Tibial artery (tissue), 4 donors: ENCODE measurements around the gene PGAP1.

Experiments
- DNase-seq, 2 donors: peaks; one replicate each; pipeline ENCODE4 v3.0.0-alpha.2; 2019
- H3K27ac ChIP-seq, 2 donors: fragments of 200-600 bp; sonication (generic) in 1 of 2; 1 replicate in 1 of 2; 2 replicates in 1 of 2; pipeline ENCODE4 v1.5.1; 2018 to 2019; ENCODE audit warnings: mild to moderate bottlenecking in 1 of 2
- H3K27me3 ChIP-seq, 2 donors: fragments of 200-600 bp; sonication (generic) in 1 of 2; one replicate each; pipeline versions ENCODE4 v1.5.1 to v1.6.0; 2016 to 2019
- H3K36me3 ChIP-seq, 3 donors: fragments of 200-600 bp; sonication (generic) in 2 of 3; one replicate each; pipeline ENCODE4 v1.5.1; 2016 to 2019; ENCODE audit warnings: mild to moderate bottlenecking in 2 of 3
- H3K4me1 ChIP-seq, 4 donors: fragments of 200-600 bp; sonication (generic) in 2 of 4; 1 replicate in 3 of 4; 2 replicates in 1 of 4; pipeline ENCODE4 v1.5.1; 2016 to 2019
- H3K4me3 ChIP-seq, 2 donors: fragments of 200-600 bp; sonication (generic) in 1 of 2; 1 replicate in 1 of 2; 2 replicates in 1 of 2; pipeline ENCODE4 v1.5.1; 2018 to 2019; ENCODE audit warnings: mild to moderate bottlenecking in 2 of 2
- H3K9me3 ChIP-seq, 3 donors: fragments of 200-600 bp; sonication (generic) in 1 of 3; one replicate each; pipeline ENCODE4 v1.5.1; 2016 to 2019
- intact Hi-C: fragments of 100-400 bp; cut with DNase I; formaldehyde crosslinking; loops from one replicate; pipeline ENCODE4 v1.15.0; 2023; ENCODE audit warnings: low total_unique reads
- TF ChIP-seq, protein P1 (sequence below), 2 experiments: fragments of 200-600 bp in 1 of 2; fragments of 450-650 bp in 1 of 2; IDR thresholded peaks; one replicate each; pipeline ENCODE4 v1.5.1; 2017 to 2019; ENCODE audit warnings: antibody characterized with exemption in 2 of 2, mild to moderate bottlenecking in 1 of 2, moderate library complexity in 1 of 2

PGAP1 gene

DNA sequence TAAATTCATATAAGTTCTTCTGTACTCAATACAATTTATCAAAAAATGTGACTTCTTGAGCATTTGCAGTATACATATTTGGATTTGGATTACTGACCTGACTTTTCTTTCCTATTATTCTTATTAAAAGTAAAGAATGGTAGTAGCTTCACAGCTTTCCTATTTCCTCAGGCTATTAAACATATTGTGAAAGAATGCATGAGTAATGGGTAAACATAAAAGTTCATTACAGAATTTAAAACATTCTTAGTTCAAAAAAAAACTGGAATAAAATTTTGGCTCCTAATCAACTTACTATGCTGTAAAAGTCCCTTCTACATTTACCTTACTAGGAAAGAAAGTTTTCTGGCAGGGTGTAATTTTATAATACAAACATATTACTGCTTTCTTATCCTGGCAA is 90.1 kb downstream of the PGAP1 start:
- Histone ChIP-seq H3K27ac (no peak overlapping the region), H3K27me3 (no peaks in the 10 kb centered on the region), H3K4me1 (no peaks in the 10 kb centered on the region), H3K4me3 (no peak overlapping the region), H3K36me3 (peaks cover 13 to 23% (median 17%) of the 10 kb centered on the region in 3 donors), H3K9me3 (no peaks in the 10 kb centered on the region)
- intact Hi-C loops, result no loop called here
- TF ChIP-seq, protein P1, sequence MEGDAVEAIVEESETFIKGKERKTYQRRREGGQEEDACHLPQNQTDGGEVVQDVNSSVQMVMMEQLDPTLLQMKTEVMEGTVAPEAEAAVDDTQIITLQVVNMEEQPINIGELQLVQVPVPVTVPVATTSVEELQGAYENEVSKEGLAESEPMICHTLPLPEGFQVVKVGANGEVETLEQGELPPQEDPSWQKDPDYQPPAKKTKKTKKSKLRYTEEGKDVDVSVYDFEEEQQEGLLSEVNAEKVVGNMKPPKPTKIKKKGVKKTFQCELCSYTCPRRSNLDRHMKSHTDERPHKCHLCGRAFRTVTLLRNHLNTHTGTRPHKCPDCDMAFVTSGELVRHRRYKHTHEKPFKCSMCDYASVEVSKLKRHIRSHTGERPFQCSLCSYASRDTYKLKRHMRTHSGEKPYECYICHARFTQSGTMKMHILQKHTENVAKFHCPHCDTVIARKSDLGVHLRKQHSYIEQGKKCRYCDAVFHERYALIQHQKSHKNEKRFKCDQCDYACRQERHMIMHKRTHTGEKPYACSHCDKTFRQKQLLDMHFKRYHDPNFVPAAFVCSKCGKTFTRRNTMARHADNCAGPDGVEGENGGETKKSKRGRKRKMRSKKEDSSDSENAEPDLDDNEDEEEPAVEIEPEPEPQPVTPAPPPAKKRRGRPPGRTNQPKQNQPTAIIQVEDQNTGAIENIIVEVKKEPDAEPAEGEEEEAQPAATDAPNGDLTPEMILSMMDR (IDR thresholded peaks at IDR 0.05), result no peak
- DNase-seq, result no peak

DNA sequence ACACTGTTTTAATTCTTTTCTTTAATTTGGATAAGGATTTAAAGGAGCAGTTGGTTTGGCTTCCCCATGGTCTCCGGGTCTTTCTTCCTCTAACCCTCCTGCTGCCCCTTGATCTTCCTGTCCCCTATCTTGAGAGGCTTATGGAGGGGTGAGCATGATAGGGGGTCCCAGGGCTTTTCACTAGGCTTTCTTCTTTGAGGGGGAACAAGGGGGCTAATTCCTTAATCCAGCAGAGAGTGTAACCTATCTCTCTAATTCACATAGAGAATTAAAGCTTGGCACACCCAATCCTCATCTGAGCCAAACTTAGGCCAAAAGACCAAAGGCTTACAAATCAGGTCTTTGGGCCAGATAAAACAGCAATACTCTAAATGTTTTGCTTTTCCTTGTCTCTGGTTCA is 95.8 kb downstream of the PGAP1 start:
- no peak for DNase-seq
- intact Hi-C loops, result no loop called here
- H3K4me1 ChIP-seq, result no peaks in the 10 kb centered on the region
- H3K4me3 ChIP-seq, result no peak overlapping the region
- H3K9me3 ChIP-seq, result no peaks in the 10 kb centered on the region
- H3K36me3 ChIP-seq, result no peaks in the 10 kb centered on the region
- TF ChIP-seq, protein P1 (IDR thresholded peaks at IDR 0.05), result no peak
- H3K27ac ChIP-seq, result no peak overlapping the region
- no peaks in the 10 kb centered on the region for H3K27me3 ChIP-seq

DNA sequence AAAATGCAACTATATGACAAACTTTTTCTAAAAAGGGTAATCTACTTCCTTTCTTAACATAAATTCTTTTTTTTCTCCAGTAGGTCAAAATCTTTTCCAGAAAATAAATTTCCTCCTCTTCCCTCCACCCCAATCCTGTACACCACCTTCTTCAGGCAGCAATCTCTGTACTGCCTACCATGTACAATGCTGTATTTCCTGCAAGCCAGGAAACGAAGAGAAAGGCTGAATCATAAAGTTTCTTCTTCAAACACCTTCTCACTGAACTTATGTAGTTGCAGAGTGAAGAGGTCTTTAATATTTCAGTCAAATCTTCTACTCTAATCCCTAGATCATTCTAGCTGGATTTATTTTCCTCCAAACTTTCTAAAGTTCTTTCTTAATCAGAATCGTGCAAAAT is 99.2 kb downstream of the PGAP1 start:
- H3K9me3 ChIP-seq, result no peaks in the 10 kb centered on the region
- H3K36me3 ChIP-seq, result no peaks in the 10 kb centered on the region
- no peak overlapping the region for H3K27ac ChIP-seq
- intact Hi-C loops, result loop anchor here (5.0 kb wide), 1 partner anchor 1505 kb away; no protein-coding TSS in a partner anchor
- no peak overlapping the region for H3K4me3 ChIP-seq
- TF ChIP-seq, protein P1 (IDR thresholded peaks at IDR 0.05), result no peak
- no peak for DNase-seq
- no peaks in the 10 kb centered on the region for H3K27me3 ChIP-seq
- H3K4me1 ChIP-seq, result no peaks in the 10 kb centered on the region

DNA sequence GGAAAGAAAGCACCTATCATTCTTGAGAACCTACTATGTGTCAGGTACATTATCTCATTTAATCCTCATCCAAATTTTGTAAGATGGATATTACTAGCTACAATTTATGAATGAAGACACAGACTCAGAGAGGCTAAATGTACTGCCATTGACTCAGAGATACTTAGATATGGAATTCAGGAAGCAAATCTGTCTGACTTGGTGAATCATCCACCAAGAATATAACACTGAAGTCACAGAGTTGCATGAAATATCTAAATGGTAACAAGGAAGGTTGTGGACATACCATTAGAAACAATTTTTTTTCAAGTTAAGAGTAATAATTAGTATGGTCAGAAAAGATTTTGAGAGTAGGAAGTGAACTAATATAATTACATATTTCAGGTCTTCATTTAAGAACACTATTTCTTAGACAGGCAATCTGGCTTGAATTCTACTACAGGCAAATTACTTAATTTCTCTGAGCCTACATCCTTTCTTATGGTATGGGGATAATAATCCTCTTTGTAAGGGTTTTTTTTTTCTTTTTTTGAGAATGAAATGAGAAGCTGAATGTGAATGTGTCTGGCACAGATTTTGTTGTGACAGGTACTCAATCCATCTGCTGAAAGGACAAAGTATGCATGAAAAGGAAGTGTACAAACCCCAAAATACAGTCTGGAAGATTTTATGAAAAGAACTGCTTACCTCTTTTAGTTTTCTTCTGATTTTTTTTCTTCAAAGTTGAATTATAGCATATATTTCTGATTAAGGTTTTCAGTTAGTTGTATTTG is 102.6 kb downstream of the PGAP1 start:
- H3K4me3 ChIP-seq, result no peak overlapping the region
- intact Hi-C loops, result no loop called here
- H3K27ac ChIP-seq, result no peak overlapping the region
- TF ChIP-seq, protein P1 (IDR thresholded peaks at IDR 0.05), result no peak
- no peaks in the 10 kb centered on the region for H3K27me3 ChIP-seq
- H3K9me3 ChIP-seq, result peaks cover 0 to 5% (median 2%) of the 10 kb centered on the region in 3 donors
- DNase-seq, result no peak
- no peaks in the 10 kb centered on the region for H3K36me3 ChIP-seq
- no peaks in the 10 kb centered on the region for H3K4me1 ChIP-seq

DNA sequence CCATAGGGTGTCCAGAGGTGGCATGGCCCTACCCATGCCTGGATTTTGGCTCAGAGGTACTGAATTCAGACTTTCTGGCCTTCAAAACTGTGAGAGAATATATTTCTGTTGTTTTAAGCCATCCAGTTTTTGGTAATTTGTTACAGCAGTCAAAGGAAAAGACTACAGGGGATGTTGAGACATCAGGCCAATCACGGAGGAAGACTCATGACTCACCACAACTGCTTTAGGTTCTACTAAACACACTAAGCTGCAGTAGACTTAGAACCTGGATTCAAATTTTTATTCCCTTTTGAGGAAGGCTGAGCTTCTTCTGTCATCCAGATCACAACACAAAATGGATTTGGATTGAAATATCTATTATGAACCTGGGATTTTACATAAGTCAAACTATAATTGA is 105.3 kb downstream of the PGAP1 start:
- Histone ChIP-seq H3K4me1 (no peaks in the 10 kb centered on the region), H3K9me3 (peaks cover 0 to 11% (median 2%) of the 10 kb centered on the region in 3 donors), H3K27me3 (no peaks in the 10 kb centered on the region), H3K4me3 (no peak overlapping the region), H3K27ac (no peak overlapping the region), H3K36me3 (no peaks in the 10 kb centered on the region)
- intact Hi-C loops, result no loop called here
- TF ChIP-seq, protein P1 (IDR thresholded peaks at IDR 0.05), result no peak
- no peak for DNase-seq
